NOMO-1 treated with DMSO at 0.1 percent for 48 hours (cell line): Measurements from ENCODE around the gene YPEL3.

Source experiments
- DNase-seq: peaks from one replicate; lab custom pipeline; 2025; ENCODE audit not compliant: unreplicated experiment; lab: John Stamatoyannopoulos, UW

The YPEL3 gene

DNA sequence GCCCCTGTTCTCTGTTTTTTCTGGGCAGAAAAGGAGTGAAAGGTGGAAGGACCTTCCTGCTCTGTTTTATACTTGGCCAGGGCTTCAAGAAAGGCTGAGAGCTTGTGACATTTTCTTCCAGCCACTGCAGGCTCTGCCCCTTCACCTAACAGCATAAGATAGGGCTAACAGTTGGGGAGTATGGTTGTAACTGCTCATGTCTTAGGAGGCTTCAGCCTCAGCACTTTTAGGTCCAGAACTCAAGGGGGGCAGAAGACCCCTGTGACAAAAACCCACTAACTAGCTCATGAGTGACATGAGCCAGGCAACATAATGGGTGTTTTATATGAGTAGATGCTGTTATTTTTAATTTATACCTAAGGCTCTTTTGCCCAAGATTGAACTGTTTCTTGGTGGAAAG, 25.5 kb downstream of the YPEL3 start:
- no peak for DNase-seq

DNA sequence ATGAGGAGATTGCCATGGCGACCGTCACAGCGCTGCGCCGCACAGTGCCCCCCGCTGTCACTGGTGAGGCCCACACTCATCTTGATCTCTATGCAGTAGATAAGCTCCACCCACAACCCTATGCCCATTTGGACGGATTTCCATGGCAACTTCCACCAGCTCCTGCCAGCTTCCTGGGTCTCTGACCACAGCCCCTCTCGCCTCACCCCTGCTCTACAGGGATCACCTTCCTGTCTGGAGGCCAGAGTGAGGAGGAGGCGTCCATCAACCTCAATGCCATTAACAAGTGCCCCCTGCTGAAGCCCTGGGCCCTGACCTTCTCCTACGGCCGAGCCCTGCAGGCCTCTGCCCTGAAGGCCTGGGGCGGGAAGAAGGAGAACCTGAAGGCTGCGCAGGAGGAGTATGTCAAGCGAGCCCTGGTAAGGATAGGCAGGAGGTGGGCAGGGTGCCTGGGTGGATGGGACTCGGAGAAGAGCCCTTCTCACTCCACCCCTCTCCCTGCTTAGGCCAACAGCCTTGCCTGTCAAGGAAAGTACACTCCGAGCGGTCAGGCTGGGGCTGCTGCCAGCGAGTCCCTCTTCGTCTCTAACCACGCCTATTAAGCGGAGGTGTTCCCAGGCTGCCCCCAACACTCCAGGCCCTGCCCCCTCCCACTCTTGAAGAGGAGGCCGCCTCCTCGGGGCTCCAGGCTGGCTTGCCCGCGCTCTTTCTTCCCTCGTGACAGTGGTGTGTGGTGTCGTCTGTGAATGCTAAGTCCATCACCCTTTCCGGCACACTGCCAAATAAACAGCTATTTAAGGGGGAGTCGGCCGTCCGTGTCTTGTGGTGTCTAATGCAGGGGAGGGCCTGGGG, 26.2 kb downstream of the YPEL3 start:
- DNase-seq = no peak

DNA sequence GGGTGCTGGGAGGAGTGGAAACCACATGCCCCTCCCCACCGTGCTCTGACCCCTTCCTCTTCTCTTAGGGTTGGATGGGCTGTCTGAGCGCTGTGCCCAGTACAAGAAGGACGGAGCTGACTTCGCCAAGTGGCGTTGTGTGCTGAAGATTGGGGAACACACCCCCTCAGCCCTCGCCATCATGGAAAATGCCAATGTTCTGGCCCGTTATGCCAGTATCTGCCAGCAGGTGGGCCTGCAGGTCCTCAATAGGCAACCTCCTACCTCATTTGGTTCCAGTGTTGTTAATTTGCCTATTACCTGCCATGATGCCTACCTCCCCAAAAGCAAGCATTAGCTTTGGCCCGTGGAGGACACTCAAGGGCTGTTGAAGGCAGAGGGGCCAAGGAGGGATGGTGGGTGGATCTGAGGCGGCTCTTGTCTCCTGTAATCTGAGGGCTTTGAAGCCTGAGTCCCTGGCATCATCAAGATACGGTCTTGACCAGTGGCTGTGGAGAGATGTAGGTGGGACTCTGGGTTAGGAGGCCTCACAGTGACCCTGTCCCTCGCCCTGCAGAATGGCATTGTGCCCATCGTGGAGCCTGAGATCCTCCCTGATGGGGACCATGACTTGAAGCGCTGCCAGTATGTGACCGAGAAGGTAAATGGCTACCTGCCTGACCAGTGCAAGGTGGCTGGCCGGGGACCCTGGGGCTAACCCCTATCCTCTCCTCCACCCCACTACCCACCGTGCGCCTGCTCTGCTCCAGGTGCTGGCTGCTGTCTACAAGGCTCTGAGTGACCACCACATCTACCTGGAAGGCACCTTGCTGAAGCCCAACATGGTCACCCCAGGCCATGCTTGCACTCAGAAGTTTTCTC, 27.0 kb downstream of the YPEL3 start:
- DNase-seq = peak; percentile 20

DNA sequence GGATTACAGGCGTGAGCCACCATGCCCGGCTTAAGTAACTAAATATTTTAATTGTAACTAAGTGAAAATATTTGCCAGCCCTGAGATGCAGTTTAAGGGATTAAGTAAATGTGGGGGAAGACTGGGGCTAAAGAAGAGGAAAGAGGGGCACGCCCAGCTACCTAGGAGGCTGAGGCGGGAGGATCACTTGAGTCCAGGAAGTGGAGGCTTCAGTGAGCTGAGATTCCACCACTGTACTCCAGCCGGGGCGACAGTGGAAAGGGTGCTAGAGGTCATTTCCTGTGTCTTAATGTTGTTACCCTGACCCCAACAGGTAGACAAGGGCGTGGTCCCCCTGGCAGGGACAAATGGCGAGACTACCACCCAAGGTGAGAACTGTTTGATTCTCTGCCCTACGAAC, 27.7 kb downstream of the YPEL3 start:
- no peak for DNase-seq

DNA sequence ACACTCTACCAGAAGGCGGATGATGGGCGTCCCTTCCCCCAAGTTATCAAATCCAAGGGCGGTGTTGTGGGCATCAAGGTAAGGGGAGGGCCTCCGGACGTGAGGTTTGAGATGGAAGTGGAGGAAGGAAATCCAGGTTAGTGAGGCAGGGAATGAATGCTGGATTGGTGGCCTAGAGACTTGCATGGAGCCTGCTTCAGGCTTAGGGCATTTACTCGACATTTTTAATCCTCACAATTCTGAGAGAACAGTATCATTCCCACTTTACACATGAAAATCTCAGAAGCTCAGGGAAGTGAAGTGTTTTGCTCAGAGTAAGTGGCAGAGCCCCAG, 28.5 kb downstream of the YPEL3 start:
- no peak for DNase-seq

DNA sequence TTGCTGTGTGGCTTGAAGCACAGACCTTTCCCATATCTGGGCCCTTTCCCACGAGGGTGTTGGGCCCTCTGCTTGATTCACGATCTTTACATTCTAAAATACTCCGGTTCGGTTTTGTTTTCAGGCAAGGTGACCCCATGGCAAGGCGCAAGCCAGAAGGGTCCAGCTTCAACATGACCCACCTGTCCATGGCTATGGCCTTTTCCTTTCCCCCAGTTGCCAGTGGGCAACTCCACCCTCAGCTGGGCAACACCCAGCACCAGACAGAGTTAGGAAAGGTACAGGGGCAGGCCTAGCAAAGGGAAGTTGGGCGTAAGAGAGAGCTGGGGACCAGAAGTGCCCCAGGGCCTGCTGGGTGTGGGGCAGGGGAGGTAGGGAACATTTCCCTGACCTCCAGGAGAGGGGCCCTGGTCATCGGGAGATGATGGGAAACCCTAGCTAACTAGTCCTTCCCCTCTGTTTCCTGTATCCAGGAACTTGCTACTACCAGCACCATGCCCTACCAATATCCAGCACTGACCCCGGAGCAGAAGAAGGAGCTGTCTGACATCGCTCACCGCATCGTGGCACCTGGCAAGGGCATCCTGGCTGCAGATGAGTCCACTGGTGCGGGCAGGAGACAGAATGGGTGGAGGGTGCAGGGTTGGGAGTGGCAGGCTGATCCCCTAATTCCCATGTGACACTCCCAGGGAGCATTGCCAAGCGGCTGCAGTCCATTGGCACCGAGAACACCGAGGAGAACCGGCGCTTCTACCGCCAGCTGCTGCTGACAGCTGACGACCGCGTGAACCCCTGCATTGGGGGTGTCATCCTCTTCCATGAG, 29.0 kb downstream of the YPEL3 start:
- peak; percentile 31 for DNase-seq

DNA sequence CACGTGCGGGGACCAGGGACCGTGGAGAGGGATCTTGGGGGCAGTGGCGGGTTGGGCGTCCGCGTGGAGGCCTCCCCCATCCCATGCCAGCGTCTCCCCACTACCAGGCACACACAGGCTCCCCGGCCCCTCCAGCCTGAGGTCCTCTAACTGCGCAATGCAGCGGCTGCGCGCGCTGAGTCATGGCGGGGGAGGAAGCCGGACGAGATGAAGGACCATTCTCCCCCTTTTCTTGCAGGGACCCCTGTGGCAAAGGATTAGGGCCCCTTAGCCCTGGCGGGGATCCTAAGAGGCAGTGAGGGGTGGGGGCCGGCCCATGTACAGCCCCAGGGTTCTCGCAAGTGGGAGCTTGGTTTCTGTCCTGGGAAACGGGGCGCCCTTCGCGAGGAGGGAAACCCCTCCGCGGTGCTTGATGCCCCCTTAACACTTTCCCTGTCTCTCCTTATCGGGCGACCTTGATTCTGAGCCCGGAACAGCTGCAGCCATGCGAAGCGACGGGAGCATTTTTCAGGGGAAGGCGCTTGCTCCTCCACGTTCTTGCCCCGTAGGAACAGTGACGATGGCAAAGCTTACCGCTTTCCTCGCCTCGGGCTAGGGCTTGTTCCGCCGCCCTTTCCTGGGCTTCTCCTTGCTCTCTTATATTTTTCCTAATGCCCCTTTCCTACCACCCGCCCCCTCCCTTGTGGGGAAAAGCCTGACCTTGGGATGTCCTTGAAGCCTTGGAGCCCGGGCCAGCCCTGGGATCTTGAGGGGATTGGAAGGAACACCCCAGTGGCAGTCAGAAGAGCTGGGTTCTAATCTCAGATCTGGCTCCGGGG, 29.9 kb downstream of the YPEL3 start:
- DNase-seq = peak; percentile 33

DNA sequence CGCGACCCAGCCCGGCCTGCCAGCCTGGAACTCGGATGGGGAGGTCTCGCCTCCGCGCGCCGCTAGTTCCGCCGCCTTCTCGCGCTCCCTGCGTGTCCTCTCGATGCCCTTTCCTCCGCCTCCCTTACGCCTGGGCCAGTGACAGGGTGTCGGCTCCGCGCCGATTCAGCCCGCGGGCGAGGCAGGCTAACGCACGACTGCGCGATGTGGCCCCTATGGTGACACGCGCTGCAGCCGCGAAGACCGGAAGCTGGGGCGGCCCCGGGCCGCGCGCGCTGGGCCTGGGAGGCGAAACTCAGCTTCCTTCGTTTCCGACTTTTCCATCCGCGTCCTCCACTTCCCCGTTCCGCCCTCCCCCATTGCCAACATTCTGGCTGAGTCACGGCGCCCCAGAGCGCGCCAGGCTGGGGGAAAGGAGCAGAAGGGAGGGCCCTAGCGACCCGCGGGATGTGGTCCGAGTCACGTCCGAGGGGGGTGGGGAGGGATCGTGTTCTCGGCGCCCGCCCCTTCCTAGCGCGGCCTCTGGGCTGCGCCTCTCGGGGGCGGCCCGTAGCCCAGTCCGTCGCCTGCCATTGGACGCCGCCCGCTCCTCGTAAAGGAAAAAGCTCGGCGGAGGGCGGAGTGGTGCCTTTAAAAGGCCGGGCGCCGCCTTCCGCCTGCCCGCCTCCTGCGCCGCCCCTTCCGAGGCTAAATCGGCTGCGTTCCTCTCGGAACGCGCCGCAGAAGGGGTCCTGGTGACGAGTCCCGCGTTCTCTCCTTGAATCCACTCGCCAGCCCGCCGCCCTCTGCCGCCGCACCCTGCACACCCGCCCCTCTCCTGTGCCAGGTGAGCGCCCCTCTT, 30.7 kb downstream of the YPEL3 start, which contains the start of gene ALDOA:
Gene ALDOA (plus strand): TSS at position 659 of the 841 bp plus-strand sequence. CDS start 1,138 bp downstream, outside the sequence.
- DNase-seq = peak; percentile 99

DNA sequence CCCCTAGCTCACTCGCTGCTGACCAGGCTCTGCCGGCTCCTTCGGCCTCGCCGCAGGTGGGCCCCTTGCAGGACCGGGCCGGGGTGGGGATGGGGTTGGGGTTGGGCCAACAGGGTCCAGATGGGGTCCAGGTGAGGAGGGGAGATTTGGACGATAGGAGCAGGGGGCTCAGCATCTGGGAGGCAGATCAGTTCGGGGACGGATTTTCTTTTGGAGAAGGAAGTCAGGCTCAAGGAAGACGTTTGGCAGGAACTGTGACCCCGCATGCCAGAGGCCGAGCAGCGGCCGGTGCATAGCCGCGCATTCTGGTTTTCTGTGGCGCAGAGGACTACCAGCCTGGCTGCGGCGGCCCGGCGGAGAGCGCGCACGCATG, 31.3 kb downstream of the YPEL3 start:
- no peak for DNase-seq

DNA sequence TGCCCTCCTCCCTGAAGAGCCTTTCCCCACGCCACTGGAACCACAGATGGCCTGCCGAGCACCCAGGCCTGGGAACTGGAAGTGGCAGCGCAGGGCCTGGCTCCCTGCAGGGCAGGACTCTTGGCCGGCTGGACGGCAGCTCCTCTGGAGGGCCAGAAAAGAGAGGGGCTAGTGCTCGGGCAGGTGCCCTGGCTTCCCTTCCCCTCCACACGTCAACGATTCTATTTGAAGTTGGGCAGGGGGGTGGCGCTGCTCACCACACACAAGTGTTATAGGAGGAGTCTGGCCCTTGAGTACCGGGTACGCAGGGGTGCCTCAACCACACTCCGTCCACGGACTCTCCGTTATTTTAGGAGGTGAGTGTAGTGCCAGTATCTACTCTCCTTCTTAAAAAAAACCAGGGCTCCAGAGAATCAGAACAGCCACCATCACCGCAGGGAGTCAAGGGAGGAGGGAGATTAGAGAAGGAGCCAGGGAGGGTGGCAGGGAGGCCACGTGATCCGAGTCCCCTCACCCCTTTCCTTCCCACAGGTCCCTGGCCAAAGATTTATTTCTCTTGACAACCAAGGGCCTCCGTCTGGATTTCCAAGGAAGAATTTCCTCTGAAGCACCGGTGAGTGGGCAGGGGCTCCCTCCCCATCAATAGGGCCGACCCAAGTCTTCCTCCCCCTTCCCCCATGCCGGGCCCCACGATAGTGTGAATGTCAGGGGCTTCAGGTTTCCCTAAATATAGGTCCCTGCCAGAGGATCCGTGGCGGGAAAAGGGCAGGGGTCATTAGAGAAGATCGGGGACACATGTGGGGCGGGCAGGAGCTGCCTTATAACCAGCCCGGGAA, 31.9 kb downstream of the YPEL3 start:
- DNase-seq = peak; percentile 76

DNA sequence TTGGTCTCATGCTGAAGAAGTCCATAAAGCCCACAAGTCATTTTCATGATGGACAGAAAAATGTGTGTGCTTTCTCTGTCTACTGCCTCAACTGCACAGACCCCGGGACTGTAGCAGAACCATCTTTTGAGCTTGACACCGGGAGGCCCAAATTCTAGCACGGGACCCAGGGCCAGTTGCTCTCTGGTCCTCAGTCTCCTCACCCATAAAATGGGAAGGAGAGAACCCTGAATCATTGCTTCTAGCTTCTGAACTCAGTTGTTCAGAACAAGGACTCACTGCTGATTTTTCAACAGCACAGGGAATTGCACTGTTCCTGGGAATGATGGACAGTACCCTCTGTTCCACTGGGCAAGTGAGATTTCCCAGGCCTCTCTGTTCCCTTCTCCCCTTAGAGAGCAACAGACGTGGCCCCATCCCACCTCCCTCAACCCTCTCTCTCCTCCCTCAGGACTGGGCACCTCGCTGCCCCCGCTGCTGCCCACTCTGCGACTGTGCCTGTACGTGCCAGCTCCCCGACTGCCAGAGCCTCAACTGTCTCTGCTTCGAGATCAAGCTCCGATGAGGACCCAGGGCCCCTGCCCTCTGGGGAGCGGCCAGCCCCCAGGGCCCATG, 32.6 kb downstream of the YPEL3 start:
- DNase-seq = no peak

DNA sequence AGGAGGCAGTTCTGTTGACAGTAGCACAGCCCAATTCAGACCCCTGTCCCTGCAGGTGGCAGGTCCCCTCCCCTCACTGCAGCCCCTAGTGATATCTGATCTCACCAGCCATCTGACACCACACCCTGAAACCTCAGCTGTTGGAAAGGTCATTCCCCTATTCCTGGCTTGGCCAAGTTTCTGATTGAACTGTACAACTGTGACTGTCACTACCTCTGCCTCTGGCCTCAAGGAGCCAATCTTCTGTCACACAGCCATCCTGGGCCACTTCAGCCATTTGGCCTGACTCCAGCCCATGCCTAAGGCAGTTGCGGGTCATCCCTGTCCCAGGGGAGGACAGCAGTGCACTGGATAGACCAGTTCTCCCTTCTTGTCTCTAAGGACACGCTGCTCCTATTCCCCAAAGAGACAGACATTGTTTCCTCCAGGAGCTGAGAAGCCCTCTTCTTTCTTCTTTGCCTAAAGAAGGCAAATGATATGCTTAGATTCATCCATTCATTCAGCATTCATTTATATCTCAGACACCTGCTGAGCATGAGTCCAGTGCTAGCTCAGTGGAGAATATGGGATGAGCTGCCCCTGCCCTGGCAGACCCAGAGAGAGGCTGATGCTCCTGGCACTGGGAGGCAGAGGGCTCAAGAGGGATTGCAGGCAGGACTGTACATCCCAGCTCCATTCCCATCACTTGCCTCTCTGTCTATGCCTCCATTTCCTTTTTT, 35.0 kb downstream of the YPEL3 start:
- DNase-seq = no peak

DNA sequence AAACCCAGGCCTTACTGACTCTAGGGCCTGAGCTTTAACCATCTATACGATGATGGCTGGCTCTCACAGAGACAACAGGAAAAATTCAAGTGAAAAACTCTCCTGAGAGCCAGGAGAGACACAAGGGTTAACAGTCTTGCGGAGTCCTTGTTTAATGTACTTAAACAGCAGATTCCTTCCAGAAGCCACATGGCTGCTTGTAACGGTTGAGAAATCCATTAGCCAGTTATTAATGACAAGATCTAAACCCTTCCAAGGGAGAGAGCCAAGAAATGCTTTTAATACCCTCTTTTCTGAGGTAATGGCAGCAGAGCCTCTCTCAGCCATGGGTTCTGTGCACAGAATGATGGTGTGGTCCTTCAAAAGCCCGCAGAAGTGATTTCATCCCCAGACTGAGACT, 35.7 kb downstream of the YPEL3 start:
- DNase-seq = no peak

DNA sequence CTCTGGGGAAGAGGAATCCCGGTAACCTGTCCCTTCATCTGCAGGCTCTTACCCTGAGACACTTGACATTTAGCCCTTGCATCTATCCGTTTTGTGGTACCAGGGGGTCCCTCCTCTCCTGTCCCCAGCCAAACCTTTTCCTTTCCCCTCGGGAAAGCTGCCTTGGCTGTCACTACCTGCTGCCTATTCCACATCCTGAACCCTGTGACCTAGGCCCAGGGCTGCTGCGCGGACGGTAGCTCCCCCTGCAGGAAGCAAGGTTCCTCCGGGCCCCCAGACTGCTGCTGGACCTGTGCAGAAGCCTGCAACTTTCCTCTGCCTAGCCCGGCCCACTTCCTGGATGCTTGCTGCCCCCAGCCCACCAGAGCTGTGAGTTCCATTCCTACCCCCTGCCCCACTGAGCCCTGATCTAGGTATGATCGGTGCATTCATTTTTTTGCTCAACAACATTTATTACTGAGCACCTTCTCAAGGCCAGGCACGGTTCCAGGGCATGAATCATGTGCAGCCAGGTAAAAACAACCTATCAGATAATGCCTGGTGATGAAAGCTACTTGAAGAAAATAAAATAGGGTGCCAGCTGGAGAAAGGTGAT, 41.0 kb downstream of the YPEL3 start:
- no peak for DNase-seq

DNA sequence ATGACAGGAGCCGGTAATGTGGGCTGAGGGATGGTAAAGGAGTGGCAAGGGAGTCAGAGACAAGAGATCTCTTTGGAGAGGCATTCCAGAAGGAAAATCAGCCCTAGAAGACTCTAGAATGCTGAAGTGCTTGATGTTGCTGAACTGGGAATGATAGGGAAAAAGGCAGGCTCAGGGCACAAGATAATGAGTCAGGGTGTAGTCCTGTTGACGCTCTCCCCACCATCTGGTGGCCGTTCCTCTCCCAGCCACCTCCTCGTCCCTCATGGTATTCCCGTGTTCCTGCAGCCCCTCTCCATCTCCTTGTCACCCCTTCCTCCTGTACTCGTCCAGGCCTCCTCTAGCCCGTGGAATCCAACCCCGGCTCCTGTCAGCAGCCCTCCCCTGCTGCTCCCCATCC, 41.6 kb downstream of the YPEL3 start:
- DNase-seq = no peak

DNA sequence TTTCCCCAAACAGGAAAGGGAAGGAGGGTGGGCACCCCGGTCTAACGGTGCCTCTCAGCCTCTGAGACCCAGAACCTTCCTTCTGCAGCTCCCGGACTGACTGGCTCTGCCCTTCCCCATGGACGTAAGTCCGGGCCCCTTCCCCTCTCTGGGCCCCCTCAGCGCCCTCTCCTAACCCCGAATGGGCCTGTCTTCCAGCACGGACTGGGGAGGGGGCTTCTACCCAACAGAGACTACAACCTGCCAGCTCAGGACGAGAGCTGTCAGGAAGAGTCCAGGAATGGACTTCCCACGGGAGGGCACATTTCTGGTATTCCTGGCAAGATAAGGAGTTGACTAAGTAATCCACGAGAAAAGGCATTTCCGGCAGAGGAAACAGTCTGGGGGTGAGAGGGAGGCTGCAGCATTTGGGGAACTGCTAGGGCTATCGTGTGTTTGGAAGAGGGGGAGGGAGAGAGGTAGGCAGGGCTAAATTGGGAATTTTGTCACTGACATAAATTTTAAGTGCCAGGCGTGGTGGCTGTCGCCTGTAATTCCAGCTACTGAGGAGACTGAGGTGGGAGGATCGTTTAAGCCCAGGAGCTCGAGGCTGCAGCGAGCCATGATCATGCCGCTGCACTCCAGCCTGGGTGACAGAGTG, 42.5 kb downstream of the YPEL3 start:
- no peak for DNase-seq
